ENCODE measurements around the gene PLXNA2. TPM values are rescaled to one million over a fixed set of nuclear protein-coding genes. Genes with fewer than 3 reads are reported as not detected.

Gene PLXNA2
- total and polyA plus RNA-seq, 2 of the 4 experiments (the other 2 are of a cell fraction) = 0.72 to 1.1 TPM

DNA sequence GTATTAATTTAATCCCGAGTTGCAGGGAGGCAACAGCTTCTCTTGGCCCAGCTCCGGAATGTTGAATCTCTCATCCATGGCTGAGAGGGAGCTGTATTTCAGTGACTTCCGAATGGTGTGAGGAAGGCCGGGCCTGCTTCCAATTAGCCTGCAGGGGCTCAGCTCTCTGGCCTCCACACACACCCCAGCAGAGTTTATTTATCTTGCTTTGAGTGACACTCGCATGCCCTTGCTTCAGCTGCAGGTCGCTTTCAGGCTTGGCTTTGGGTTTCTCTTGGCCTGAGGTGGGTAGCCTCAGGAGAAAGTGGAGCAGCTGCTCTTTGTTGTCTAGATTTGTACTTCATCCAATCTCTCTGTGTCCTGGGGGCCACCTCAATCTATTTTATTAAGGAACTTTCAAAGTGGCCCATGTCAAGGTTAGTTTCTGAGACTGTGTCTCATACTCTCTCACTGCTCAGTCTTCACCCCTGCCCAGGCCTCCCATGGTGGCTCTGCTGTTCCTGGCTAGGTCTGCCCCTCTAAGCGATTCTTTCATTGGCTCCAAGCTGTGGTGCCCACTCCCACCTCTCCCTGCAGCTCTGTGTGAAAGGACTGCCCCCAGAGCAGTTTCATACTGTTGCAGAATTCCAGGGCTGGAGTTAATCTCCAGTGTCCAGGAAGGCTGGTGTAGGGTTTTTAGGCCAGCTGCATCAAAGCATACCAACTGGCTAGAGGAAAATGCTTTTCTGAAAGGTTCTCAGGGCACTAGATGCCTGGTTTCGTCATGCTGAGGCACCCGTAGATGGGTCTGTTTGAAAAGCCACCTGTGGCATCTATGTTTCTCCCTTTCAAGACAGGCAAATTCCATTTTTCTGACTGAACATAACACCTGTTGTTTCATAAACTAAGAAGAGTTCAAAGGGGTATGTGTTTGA is 153.5 kb downstream of the PLXNA2 start:
- ATAC-seq (ENCODE audit: low read depth) (peak; percentile 43), DNase-seq (peak; percentile 36)
- intact Hi-C loops (cut with micrococcal nuclease) (loop anchor here (10.0 kb wide), 1 partner anchor 206 kb away; no protein-coding TSS in a partner anchor), dilution Hi-C loops (cut with HindIII; ENCODE audit: low sequenced_read_pairs, unreplicated experiment) (no loop called here), in situ Hi-C loops (cut with MboI; ENCODE audit: low sequenced_read_pairs) (loop anchor here (5.0 kb wide), 1 partner anchor 68 kb away; no protein-coding TSS in a partner anchor)
- H3K36me3 ChIP-seq (ENCODE audit: control insufficient read depth, insufficient read depth, low read length) = no peaks in the 10 kb centered on the region
- no peak overlapping the region for H3K18ac ChIP-seq (ENCODE audit: low read depth, low read length)
- peaks cover 12% of the 10 kb centered on the region for H3K4me1 ChIP-seq (ENCODE audit: control insufficient read depth, insufficient read depth, low read length)
- H2BK20ac ChIP-seq (ENCODE audit: low read depth, low read length) = no peak overlapping the region
- H3K27ac ChIP-seq (ENCODE audit: insufficient read depth, low read length) = no peak overlapping the region
- POLR2A ChIA-PET (ENCODE audit: unreplicated experiment) = no interaction called here
- no peak overlapping the region for H3K4me3 ChIP-seq (ENCODE audit: insufficient read depth, low read depth, low read length)
- H3K14ac ChIP-seq (replicated peaks; ENCODE audit: low read depth, low read length) = no peak overlapping the region
- WGBS, 2 experiments (ENCODE audit: extremely low coverage in 2 of 2, insufficient read length in 1 of 2) = no CpG with 5 or more reads among the region's 9 CpGs
- CTCF ChIA-PET = interaction anchor here (0.9 to 1.6 kb wide), 3 partner anchors 20 to 69 kb away, joined by 3 to 11 read pairs (median 3); no protein-coding TSS in a partner anchor
- H2AK9ac ChIP-seq (replicated peaks; ENCODE audit: low read depth, low read length, poor library complexity) = no peak overlapping the region
- no peak overlapping the region for H4K8ac ChIP-seq (ENCODE audit: low read depth in 2 of 2, low read length in 2 of 2)
- peaks cover 5% of the 10 kb centered on the region for H3K9me1 ChIP-seq (ENCODE audit: insufficient read depth, low read length)
- no peak overlapping the region for H2AK5ac ChIP-seq (ENCODE audit: low read depth, low read length)
- BruUV-seq (replicated peaks) = no TSS peak
- H4K20me1 ChIP-seq (ENCODE audit: insufficient read depth, low read length) = no peaks in the 10 kb centered on the region; the same call in 1 of the 2 replicates
- H3K27me3 ChIP-seq (ENCODE audit: control insufficient read depth, insufficient read depth, low read length) = no peaks in the 10 kb centered on the region
- H4K91ac ChIP-seq (ENCODE audit: insufficient read depth, low read depth, low read length) = no peak overlapping the region
- H3K9ac ChIP-seq (ENCODE audit: low read depth, low read length) = no peak overlapping the region
- H3K4me2 ChIP-seq (ENCODE audit: low read depth, low read length) = no peak overlapping the region
- H2BK120ac ChIP-seq (ENCODE audit: low read depth, low read length) = no peak overlapping the region; the same call in 1 of the 2 replicates
- no peak overlapping the region for H2BK5ac ChIP-seq (ENCODE audit: low read depth, low read length, poor library complexity, severe bottlenecking)
- no peak overlapping the region for H3K56ac ChIP-seq (ENCODE audit: extremely low read depth, insufficient read depth, low read length)
- no peaks in the 10 kb centered on the region for H3K9me3 ChIP-seq (ENCODE audit: control insufficient read depth, insufficient read depth, low read length)
- no peak overlapping the region for H3K4ac ChIP-seq (ENCODE audit: low read depth, low read length)
- no peak overlapping the region for H4K5ac ChIP-seq (ENCODE audit: low read depth, low read length)
- H3K79me1 ChIP-seq (ENCODE audit: low read depth in 1 of 2, low read length in 2 of 2) = no peaks in the 10 kb centered on the region
- peak overlapping the region; percentile 74 for H2AFZ ChIP-seq (replicated peaks; ENCODE audit: low read length, poor library complexity)
- 0 out of 2 replicates have a peak overlapping the region, but pooled peaks have one; percentile 38 for H3K23ac ChIP-seq (ENCODE audit: low read depth, low read length)
- no peak overlapping the region for H2BK15ac ChIP-seq (ENCODE audit: low read depth, low read length)
- TF ChIP-seq MAFK (IDR thresholded peaks at IDR 0.05; ENCODE audit: low read depth, low read length) (no peak), RCOR1 (IDR thresholded peaks at IDR 0.05; ENCODE audit: insufficient replicate concordance, low read length) (no peak), RAD21 (IDR thresholded peaks at IDR 0.05; ENCODE audit: low read length) (no peak), CHD1 (IDR thresholded peaks at IDR 0.05; ENCODE audit: low read depth, low read length) (no peak), RFX5 (IDR thresholded peaks at IDR 0.05; ENCODE audit: low read depth, low read length) (no peak), SMC3 (IDR thresholded peaks at IDR 0.05; ENCODE audit: low read depth, low read length) (no peak), BHLHE40 (IDR thresholded peaks at IDR 0.05; ENCODE audit: low read depth, low read length) (no peak), CEBPB (IDR thresholded peaks at IDR 0.05; ENCODE audit: low read depth, low read length) (no peak), POLR2A (IDR thresholded peaks at IDR 0.05; ENCODE audit: low read depth, low read length) (no peak), NFE2L2 (IDR thresholded peaks at IDR 0.05; ENCODE audit: low read depth, low read length) (no peak), MXI1 (IDR thresholded peaks at IDR 0.05; ENCODE audit: borderline replicate concordance, low read depth, low read length) (no peak)
- TF ChIP-seq, protein P1, sequence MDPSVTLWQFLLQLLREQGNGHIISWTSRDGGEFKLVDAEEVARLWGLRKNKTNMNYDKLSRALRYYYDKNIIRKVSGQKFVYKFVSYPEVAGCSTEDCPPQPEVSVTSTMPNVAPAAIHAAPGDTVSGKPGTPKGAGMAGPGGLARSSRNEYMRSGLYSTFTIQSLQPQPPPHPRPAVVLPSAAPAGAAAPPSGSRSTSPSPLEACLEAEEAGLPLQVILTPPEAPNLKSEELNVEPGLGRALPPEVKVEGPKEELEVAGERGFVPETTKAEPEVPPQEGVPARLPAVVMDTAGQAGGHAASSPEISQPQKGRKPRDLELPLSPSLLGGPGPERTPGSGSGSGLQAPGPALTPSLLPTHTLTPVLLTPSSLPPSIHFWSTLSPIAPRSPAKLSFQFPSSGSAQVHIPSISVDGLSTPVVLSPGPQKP (IDR thresholded peaks at IDR 0.05; ENCODE audit: borderline replicate concordance, low read depth, low read length) = no peak
- TF ChIP-seq, protein P2, sequence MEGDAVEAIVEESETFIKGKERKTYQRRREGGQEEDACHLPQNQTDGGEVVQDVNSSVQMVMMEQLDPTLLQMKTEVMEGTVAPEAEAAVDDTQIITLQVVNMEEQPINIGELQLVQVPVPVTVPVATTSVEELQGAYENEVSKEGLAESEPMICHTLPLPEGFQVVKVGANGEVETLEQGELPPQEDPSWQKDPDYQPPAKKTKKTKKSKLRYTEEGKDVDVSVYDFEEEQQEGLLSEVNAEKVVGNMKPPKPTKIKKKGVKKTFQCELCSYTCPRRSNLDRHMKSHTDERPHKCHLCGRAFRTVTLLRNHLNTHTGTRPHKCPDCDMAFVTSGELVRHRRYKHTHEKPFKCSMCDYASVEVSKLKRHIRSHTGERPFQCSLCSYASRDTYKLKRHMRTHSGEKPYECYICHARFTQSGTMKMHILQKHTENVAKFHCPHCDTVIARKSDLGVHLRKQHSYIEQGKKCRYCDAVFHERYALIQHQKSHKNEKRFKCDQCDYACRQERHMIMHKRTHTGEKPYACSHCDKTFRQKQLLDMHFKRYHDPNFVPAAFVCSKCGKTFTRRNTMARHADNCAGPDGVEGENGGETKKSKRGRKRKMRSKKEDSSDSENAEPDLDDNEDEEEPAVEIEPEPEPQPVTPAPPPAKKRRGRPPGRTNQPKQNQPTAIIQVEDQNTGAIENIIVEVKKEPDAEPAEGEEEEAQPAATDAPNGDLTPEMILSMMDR (conservative IDR thresholded peaks at IDR 0.05; ENCODE audit: low read depth, low read length) = no peak
- TF ChIP-seq, protein P3, sequence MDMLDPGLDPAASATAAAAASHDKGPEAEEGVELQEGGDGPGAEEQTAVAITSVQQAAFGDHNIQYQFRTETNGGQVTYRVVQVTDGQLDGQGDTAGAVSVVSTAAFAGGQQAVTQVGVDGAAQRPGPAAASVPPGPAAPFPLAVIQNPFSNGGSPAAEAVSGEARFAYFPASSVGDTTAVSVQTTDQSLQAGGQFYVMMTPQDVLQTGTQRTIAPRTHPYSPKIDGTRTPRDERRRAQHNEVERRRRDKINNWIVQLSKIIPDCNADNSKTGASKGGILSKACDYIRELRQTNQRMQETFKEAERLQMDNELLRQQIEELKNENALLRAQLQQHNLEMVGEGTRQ (IDR thresholded peaks at IDR 0.05; ENCODE audit: low read depth, low read length) = no peak
